ENCODE results near the gene APOC3. TPM values are rescaled to one million over a fixed set of nuclear protein-coding genes. Genes with fewer than 3 reads are reported as not detected.

Gene APOC3
- total RNA-seq, 1 donor from 2014 or later, result not detected

DNA sequence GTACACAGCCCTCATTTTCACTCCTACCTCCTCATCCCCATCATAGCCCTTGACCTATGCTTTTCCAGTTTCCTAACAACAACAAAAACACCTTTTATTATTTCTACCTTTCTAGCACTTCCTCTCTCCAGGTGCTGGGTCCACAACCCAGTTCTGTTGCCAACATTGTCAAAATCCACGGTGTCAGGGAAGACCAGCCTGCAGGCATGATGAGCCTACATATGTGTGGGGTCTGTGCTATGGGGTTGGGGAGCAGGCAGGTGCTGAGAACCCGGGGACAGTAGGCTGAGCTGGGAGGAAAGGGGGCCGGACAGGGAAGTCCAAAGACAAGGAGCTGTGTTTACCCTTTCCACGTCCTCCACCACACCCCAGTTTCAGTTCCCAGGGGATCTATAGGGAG lies 41.2 kb upstream of the APOC3 start:
- no peak for DNase-seq (ENCODE audit: low read depth)
- H3K4me3 ChIP-seq (ENCODE audit: low read depth, low read length), result peak overlapping the region; percentile 89
- TF ChIP-seq, protein P1, sequence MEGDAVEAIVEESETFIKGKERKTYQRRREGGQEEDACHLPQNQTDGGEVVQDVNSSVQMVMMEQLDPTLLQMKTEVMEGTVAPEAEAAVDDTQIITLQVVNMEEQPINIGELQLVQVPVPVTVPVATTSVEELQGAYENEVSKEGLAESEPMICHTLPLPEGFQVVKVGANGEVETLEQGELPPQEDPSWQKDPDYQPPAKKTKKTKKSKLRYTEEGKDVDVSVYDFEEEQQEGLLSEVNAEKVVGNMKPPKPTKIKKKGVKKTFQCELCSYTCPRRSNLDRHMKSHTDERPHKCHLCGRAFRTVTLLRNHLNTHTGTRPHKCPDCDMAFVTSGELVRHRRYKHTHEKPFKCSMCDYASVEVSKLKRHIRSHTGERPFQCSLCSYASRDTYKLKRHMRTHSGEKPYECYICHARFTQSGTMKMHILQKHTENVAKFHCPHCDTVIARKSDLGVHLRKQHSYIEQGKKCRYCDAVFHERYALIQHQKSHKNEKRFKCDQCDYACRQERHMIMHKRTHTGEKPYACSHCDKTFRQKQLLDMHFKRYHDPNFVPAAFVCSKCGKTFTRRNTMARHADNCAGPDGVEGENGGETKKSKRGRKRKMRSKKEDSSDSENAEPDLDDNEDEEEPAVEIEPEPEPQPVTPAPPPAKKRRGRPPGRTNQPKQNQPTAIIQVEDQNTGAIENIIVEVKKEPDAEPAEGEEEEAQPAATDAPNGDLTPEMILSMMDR (conservative IDR thresholded peaks at IDR 0.05; ENCODE audit: low read depth, low read length), result no peak

DNA sequence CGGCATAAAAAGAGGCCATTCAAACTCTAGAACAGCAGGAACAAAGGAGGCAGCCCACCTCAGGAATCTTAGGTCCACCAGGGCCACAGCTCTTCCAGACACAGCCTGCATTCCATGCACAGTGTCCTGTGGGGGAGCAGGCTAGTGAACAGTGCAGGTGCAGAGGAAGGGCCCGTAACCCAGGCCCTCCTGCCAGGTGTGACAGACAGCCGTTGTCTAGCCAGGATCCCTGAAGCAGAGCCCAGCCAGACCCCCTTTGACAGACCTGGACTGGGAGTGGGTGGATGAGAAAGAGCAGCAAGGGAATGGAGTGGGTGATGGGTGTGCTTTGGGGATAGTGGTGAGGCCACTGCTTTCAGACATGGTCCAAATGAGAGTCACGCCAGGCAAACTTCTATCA lies 40.7 kb upstream of the APOC3 start:
- H3K4me3 ChIP-seq (ENCODE audit: low read depth, low read length), result no peak overlapping the region
- no peak for DNase-seq (ENCODE audit: low read depth)
- TF ChIP-seq, protein P1 (conservative IDR thresholded peaks at IDR 0.05; ENCODE audit: low read depth, low read length), result no peak

DNA sequence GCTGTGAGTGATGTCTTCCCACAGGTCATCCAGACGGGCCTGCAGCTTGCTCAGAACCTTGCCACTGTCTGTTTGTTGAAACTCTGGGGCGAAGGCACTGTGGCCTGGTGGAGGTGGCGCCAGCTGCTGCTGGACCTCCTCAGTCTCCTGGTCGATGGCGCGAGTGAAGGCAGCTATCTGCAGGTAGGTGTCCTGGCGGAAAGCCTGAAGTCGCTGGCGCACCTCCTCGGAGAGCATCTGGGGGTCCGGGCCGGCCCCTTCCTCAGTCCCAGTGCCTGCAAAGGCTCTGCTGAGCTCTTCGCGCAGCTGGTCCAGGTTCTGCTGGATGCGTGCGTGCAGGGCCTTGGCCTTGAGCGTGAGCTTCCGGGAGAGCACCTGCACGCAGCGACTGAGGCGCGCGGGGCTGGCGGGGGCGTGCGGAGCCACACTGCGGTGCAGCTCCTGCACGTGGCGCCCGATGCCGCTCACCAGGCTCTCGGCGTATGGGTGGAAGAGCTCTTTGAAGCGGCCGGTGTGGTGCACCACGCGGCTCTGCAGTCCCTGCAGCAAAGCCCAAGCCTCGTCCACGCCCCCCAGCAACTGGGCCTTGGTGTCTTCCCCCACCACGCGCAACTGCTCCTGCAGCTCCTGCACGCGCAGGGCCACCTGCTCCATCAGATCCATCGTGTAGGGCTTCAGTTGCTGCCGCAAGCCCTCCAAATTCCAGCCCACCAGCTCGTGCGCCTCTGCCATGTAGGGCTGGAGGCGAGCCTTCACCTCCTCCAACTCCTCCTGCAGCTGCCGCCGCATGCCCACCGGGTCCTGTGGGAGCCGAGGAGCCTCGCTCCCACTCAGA lies 39.3 kb upstream of the APOC3 start:
- no peak for DNase-seq (ENCODE audit: low read depth)
- no peak overlapping the region for H3K4me3 ChIP-seq (ENCODE audit: low read depth, low read length)
- TF ChIP-seq, protein P1 (conservative IDR thresholded peaks at IDR 0.05; ENCODE audit: low read depth, low read length), result no peak

DNA sequence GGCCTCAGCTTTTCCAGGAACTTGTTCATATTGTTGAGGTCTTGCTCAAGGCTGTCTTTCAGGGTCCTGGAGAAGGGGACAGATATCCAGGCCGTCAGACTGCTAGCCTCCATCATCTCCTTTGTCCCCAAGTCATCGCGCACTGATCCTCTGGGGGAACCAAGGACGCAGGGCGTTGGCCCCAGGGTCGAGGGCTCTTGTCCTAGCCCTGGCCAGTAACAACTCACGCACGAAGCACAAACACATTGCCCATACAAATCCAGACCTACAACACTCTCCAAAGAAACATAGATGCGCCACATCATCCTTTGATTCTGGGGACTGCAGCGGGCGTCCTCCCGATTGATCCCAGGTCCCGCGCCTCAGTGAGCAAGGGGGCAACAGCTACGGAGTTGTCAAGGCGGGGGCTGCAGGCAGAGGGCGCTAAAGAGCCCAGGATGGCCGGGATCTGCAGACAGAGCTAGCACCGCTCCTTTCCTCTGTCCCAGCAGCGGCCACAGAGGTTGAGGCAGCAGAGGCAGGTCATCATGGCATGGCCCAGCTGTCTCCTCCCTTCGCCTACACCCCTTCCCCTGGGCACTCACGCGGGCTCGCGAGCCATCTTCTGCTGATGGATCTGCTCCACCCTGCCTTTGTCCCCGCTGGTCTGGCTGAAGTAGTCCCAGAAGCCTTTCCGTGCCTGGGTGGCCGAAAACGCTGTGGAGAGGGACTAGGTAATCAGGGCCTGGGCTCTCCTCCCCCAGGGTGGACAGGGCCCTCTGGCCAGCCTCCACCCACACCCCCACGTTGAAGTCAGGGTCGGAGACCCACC lies 38.5 kb upstream of the APOC3 start:
- no peak for DNase-seq (ENCODE audit: low read depth)
- H3K4me3 ChIP-seq (ENCODE audit: low read depth, low read length), result no peak overlapping the region
- TF ChIP-seq, protein P1 (conservative IDR thresholded peaks at IDR 0.05; ENCODE audit: low read depth, low read length), result peak; percentile 89

DNA sequence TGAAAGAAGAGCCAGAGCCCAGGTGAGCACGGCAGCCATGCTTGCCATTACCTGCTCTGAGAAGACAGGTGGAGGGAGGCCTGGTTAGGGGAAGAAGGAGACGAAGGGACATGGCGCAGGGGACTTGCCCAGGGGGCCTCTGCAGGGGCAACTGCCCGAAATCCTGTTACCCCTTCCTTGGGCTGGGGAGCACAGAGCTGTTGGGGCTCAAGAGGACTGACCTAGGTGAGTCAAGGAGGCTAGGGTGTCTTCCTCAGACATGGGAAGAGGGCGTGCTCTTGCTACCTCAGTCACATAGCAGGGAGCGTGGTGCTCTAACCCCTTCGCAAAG lies 37.9 kb upstream of the APOC3 start, which contains the start of gene APOA5:
TSS of gene APOA5 (minus strand) at position 67 of the 331 bp plus-strand sequence. CDS start at position 48, 19 bp downstream.
- H3K4me3 ChIP-seq (ENCODE audit: low read depth, low read length), result no peak within 1 kb of the TSS
- DNase-seq (ENCODE audit: low read depth), result no peak
- TF ChIP-seq, protein P1 (conservative IDR thresholded peaks at IDR 0.05; ENCODE audit: low read depth, low read length), result no peak

DNA sequence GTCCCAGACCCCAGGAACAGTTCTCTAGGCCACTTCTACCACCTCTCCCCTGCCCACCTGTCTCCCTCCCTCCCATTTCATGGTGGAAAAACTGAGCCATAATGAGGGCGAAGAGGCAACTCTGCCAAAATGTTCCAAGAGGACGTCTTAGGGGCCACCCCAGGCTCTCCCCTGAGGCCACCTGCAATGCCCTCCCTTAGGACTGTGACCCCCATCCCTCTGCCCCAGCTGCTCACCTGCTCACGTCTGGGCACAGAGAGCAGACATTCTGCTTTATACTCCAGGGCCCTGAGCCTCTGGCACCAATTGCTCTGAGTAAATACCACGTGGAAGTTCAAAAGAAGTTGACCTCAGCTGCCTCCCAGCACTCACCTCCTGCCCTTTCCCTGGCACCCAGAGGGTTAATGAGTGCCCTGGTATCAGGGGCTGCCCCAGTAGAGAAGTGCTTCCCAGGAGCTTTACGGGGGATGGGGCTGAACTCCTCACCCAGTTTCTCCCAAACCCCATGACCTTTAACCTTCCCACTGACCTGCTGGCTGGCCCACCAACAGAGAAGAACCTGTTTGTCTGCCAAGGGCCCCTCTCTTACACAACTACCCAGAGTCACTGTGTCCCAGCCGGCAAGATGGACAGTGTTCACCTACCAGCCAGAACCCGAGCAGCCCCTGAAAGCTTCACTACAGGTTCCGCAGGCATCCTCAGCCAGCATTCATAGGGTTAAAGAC lies 37.4 kb upstream of the APOC3 start:
- DNase-seq (ENCODE audit: low read depth), result no peak
- TF ChIP-seq, protein P1 (conservative IDR thresholded peaks at IDR 0.05; ENCODE audit: low read depth, low read length), result no peak
- H3K4me3 ChIP-seq (ENCODE audit: low read depth, low read length), result no peak overlapping the region
